Glutamatergic neuron (in vitro differentiated cells): ENCODE measurements around the gene PHYHIPL. TPM values are rescaled to one million over a fixed set of nuclear protein-coding genes. Genes with fewer than 3 reads are reported as not detected.
A peak's percentile ranks its signal among the peaks of the same experiment; 100 is the strongest.

ENCODE experiments used
- DNase-seq: peaks from one replicate; pipeline ENCODE4 v3.0.0; 2022
- H3K27ac Mint-ChIP-seq: one replicate; pipeline ENCODE4 v1.8.0; 2020; ENCODE audit warnings: mild to moderate bottlenecking, mixed read lengths, inconsistent platforms; ENCODE audit not compliant: unreplicated experiment
- H3K27me3 Mint-ChIP-seq: one replicate; pipeline ENCODE4 v1.8.0; 2020; ENCODE audit warnings: mild to moderate bottlenecking, moderate library complexity, mixed read lengths, inconsistent platforms; ENCODE audit not compliant: unreplicated experiment
- H3K36me3 Mint-ChIP-seq: one replicate; pipeline ENCODE4 v1.8.0; 2020; ENCODE audit warnings: mild to moderate bottlenecking, mixed read lengths, inconsistent platforms; ENCODE audit not compliant: unreplicated experiment
- H3K4me1 Mint-ChIP-seq: one replicate; pipeline ENCODE4 v1.8.0; 2020; ENCODE audit warnings: mild to moderate bottlenecking, low read depth, mixed read lengths, inconsistent platforms; ENCODE audit not compliant: unreplicated experiment
- H3K4me3 Mint-ChIP-seq: one replicate; pipeline ENCODE4 v1.8.0; 2020; ENCODE audit warnings: mild to moderate bottlenecking, mixed read lengths, inconsistent platforms; ENCODE audit not compliant: unreplicated experiment
- H3K9me3 Mint-ChIP-seq: one replicate; pipeline ENCODE4 v1.8.0; 2020; ENCODE audit warnings: mild to moderate bottlenecking, moderate library complexity, mixed read lengths, inconsistent platforms; ENCODE audit not compliant: unreplicated experiment
- total RNA-seq: library from RNA; stranded (reverse); fragmentation: NEBNext Ultra II Directional; extraction: Animal tissue kit (Norgen Biotek cat#: 25700); gene quantifications from one replicate; pipeline ENCODE4 v1.2.1, GENCODE V29; 2021; ENCODE audit not compliant: unreplicated experiment
- TF ChIP-seq, protein P1 (sequence below): fragments of 200-600 bp; sonication (generic); IDR thresholded peaks from one replicate; pipeline ENCODE4 v1.5.0; 2021; ENCODE audit not compliant: partially characterized antibody, unreplicated experiment

The PHYHIPL gene
- total RNA-seq, 1 donor from 2014 or later, result 6.2 TPM

DNA sequence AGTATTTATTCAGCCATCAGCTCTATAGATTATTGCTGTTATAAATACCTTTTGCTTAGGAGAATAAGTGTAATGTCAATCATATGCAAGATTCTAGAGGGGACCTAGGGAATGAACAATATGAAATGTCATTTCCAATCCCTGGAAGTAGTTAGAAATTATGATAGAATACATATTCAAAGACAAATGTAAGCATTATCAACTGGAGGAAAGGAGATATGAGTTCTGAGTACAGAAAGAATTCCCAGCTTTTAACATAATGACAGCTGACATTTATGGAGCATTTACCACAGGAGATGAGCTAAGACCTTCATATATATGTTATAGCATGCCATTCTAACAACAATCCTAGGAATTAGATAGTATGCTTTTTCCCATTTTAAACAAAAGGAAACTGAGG, 99.7 kb downstream of the PHYHIPL start:
- Mint-ChIP-seq H3K36me3 (peaks cover 5% of the 10 kb centered on the region), H3K4me1 (peaks cover 38% of the 10 kb centered on the region), H3K27me3 (no peaks in the 10 kb centered on the region), H3K27ac (no peak overlapping the region), H3K9me3 (peaks cover 10% of the 10 kb centered on the region), H3K4me3 (no peak overlapping the region)
- no peak for DNase-seq
- TF ChIP-seq, protein P1, sequence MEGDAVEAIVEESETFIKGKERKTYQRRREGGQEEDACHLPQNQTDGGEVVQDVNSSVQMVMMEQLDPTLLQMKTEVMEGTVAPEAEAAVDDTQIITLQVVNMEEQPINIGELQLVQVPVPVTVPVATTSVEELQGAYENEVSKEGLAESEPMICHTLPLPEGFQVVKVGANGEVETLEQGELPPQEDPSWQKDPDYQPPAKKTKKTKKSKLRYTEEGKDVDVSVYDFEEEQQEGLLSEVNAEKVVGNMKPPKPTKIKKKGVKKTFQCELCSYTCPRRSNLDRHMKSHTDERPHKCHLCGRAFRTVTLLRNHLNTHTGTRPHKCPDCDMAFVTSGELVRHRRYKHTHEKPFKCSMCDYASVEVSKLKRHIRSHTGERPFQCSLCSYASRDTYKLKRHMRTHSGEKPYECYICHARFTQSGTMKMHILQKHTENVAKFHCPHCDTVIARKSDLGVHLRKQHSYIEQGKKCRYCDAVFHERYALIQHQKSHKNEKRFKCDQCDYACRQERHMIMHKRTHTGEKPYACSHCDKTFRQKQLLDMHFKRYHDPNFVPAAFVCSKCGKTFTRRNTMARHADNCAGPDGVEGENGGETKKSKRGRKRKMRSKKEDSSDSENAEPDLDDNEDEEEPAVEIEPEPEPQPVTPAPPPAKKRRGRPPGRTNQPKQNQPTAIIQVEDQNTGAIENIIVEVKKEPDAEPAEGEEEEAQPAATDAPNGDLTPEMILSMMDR, result no peak

DNA sequence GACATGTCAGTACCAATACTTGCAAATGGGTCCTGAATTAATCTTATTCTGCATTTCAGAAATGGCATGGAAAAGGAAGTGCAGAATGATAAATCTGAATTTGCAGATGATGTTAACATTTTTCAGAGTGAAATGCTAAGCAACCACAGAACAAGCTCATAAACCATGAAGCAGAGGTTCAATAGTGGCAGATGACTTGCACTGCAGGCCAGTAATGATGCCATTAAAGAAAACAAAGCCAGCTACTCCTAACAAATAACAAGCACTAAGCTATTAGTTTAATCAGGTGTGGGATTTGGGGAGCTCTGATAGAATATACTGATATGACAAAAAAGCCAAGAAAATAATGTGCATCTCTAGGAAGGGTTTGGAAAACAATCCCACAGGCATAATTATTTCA, 100.5 kb downstream of the PHYHIPL start:
- DNase-seq, result no peak
- Mint-ChIP-seq H3K4me3 (no peak overlapping the region), H3K9me3 (peaks cover 10% of the 10 kb centered on the region), H3K36me3 (peaks cover 5% of the 10 kb centered on the region), H3K4me1 (peaks cover 35% of the 10 kb centered on the region), H3K27ac (no peak overlapping the region), H3K27me3 (no peaks in the 10 kb centered on the region)
- TF ChIP-seq, protein P1, result no peak

DNA sequence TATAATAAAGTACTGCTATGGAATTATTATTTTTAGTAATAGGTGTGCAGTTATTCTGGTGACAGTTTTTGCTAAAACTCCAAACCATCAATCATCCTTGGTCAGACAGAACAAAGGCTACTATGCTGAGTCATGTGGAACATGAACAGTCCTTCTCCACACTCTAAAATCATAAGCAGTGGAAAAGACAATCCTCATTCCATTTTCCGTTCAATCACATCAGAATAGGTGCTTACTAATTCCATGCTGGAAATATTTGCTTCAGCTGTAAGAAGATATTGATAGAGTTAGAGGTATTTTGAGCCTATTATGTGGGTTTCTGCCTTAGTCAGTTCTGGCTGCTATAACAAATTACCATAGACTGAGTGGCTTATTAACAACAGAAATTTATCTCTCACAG, 103.0 kb downstream of the PHYHIPL start:
- H3K36me3 Mint-ChIP-seq, result peaks cover 5% of the 10 kb centered on the region
- DNase-seq, result no peak
- H3K27ac Mint-ChIP-seq, result no peak overlapping the region

DNA sequence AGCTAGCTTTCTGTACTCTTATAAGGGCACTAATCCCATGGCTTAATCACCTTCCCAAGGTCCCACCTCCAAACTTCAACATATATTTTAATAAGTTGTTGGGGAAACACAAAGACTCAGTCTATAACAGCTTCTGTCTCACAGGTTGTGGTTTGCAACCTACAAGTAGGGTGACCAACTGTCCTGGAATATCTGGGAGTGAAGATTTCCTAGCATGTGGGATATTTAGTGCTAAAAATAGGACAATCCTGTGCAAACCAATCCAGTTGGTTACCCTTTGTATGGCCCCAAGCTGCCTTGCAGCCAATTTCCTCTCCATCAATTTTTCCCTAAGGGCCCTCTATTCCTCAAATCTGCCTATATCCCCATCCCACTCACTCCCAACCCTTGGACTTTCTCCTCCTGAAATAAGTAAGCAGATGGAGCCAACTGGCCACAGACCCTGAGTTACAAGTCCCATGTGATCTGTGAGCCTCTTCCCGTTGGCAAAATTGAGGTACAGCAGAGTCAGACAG, 103.6 kb downstream of the PHYHIPL start:
- peaks cover 6% of the 10 kb centered on the region for H3K9me3 Mint-ChIP-seq
- TF ChIP-seq, protein P1, result no peak
- H3K4me3 Mint-ChIP-seq, result no peak overlapping the region
- peaks cover 5% of the 10 kb centered on the region for H3K36me3 Mint-ChIP-seq
- H3K27ac Mint-ChIP-seq, result peak overlapping the region; percentile 73
- H3K27me3 Mint-ChIP-seq, result no peaks in the 10 kb centered on the region
- DNase-seq, result no peak
- peaks cover 34% of the 10 kb centered on the region for H3K4me1 Mint-ChIP-seq

More for the DNA sequence above, 103.0 kb downstream of the PHYHIPL start:
- TF ChIP-seq, protein P1, result no peak
- H3K9me3 Mint-ChIP-seq, result peaks cover 6% of the 10 kb centered on the region
- H3K4me3 Mint-ChIP-seq, result no peak overlapping the region
- no peaks in the 10 kb centered on the region for H3K27me3 Mint-ChIP-seq
- peaks cover 36% of the 10 kb centered on the region for H3K4me1 Mint-ChIP-seq

DNA sequence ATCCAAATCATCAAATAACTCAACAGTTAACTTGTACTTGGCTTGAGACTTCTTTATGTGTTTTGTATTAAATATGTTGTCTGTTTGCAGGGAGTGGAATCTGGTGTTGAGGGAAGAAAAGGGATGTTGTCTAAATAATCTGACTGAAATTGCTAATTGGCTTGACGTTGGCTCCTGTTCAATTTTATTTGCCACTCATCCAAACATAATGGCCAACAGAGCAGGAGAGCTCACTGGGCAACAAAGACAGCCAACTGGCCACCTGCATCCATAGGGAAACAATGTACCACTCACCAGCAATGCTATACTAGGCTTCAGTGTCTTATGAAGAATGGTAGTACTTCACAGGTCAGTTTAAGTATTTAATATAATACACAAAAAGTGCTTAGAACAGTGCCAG, 105.4 kb downstream of the PHYHIPL start:
- peaks cover 6% of the 10 kb centered on the region for H3K9me3 Mint-ChIP-seq
- peaks cover 30% of the 10 kb centered on the region for H3K4me1 Mint-ChIP-seq
- TF ChIP-seq, protein P1, result no peak
- H3K27ac Mint-ChIP-seq, result no peak overlapping the region
- no peak overlapping the region for H3K4me3 Mint-ChIP-seq
- DNase-seq, result no peak
- H3K36me3 Mint-ChIP-seq, result peaks cover 5% of the 10 kb centered on the region
- H3K27me3 Mint-ChIP-seq, result no peaks in the 10 kb centered on the region
